Kidney capillary endothelial cell (primary cell): Measurements from ENCODE around the gene HCST.
"Not testable (repeated sequence)": the region's sequence is repeated elsewhere in the genome, so short reads cannot be mapped to it uniquely, and the experiment has no call there.

Experiments used
- DNase-seq: peaks from one replicate; pipeline ENCODE4 v3.0.0-alpha.2; 2018; ENCODE audit warnings: low spot score

HCST gene

DNA sequence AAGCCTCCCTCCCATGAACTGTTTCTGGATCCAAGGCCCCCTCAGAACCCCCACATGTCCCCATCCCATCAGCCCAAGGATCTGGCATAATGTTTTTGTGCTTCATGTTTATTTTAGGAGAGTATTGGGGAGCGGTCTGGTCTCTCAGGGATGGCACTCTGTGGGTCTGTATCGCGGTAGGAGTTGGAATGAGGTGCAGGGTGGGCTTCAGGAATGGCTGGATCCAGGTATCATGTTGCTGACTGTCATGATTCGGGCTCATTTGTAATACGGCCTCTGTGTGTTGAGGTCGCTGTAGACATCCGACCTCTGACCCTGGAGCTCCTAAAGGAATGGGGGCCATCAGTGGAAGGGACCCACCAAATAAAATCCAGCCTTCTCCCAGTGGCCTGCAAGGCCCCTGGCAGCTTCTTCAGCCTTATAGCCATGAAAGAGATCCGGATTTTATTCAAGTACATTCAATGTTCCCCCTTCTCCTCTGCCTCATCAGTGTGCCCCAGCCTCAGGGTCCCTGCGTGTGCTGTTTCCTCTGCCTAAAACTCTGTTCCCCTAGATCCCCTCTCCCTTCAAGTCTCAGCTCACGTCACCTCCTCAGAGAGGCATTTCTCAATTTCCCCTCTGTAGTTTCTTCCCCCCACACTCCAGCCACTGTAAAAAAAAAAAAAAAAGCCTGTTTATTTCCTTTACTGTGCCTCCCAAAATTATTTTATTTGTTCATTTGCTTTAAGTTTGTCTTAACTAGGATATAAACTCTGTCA lies 2.2 kb downstream of the HCST start:
- no peak for DNase-seq

DNA sequence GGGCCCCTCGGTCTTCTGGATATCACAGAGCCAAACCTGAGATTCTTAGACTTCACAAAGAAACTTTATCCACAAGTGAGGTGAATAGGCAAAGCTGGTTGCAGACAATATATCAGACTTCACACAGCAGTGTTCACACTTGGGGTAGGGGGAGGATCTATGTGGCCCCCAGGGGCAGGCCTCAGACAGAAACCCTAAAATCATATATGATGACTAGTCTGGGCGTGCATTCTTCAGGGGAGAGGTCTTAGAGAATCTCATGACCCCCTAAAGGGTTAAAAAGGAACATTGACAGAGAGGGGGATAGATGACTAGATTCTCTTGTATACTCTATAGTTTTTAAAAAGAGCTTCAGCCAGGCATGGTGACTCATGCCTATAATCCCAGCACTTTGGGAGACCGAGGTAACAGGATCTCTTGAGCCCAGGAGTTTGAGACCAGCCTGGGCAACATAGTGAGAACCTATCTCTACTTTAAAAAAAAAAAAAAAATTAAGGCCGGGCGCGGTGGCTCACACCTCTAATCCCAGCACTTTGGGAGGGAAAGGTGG lies 2.9 kb downstream of the HCST start:
- DNase-seq = no peak

DNA sequence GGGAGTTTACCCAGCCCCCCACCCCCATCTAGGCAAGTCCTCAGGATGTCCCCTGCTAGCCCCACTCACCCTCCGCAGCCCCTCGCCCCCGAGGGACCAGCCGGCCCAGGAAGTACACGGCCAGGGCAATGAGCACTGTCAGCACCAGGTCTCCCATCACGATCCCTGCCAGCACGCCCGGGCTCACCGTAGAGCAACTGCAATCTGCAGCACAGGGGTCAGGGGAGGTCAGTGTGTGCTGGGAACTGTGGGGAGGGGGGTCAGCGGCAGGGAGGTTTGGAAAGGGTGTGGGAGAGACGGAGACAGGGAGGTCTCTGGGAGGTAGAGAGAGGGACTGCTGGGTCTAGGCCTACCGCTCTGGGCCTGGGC lies 5.0 kb downstream of the HCST start:
- no peak for DNase-seq

DNA sequence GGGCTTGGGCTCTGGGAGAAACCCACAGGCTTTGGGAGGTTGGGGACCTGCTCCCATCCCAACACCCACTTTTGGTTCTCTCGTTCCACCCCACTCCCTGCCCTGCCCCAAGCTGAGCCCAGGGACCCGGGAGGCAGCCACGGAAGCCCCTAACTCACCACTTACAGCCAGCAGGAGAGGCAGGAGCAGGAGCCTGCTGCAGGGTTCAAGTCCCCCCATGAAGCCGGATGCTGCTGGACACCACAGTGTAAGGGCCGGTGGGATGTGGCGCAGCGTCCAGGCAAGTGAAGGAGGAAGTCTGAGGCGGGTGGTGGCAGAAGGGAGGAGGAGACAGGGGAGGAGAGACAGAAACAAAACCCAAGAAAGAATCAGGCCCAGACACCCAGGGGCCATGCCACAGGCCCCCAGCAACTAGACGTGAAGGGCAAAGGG lies 5.7 kb downstream of the HCST start, which contains the start of gene TYROBP:
Gene TYROBP, minus strand, starts transcription at position 286 of the 432 bp plus-strand sequence. Its CDS starts 67 bp downstream, at position 219.
- no peak for DNase-seq

DNA sequence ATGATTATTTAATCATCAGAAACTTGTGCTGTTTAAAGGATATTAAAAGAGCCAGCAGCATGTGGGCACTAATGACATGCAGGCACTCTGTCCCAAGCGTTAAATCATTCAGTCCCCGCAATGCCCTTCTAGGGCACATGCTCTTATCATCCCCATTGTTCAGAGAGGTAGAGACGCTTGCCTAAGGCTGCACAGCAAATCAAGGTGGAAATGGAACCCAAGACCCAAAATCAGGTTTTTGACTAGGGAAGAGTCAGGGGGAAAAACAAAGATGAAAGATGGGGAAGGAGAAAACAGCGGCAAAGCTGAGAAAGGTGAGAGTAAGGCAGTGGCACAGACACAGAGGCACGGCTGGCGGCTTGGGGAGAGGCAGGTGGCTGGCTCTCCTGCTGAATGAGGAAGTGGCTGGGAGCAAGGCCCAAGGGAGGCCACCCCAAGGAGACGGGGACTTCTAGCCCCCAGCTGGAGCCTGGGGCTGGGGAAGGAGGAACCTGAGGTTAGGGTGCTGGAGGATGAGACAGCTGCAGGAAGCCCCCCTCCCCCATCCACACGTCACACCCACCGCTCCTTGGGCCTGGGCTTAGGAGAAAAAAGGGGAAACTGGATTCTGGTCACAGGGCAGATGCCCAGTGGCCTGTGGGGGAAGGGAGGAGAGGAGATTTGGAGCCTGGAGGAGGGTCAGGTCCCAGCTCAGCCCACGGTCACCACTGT lies 6.8 kb downstream of the HCST start:
- DNase-seq = no peak

DNA sequence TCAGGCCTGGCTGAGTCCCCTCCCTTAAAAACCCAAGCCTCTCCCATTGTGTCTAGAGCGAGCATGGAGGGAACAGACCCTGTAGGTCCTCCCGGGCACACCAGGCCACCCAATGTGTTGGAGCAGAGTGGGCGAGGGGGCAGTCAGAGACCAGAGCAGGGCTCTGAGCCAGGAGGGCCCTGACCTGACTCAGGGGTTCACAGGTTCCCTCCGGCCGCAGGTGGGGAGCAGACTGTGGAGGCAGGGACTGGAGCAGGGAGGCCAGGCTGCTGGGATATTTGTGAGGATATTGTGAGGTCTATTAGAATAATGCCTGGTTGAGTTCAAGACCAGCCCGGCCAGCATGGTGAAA lies 7.3 kb downstream of the HCST start:
- no peak for DNase-seq

DNA sequence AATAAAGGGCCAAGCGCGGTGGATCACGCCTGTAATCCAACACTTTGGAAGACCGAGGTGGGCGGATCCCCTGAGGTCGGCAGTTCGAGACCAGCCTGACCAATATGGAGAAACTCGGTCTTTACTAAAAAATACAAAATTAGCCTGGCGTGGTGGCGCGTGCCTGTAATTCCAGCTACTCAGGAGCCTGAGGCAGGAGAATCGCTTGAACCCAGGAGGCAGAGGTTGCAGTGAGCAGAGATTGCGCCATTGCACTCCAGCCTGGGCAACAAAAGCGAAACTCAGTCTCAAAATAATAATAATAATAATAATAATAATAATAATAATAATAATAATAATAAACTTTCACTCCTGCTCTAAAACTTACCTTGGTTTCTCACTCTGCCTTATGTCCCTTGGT lies 8.0 kb downstream of the HCST start:
- not testable (repeated sequence) for DNase-seq

DNA sequence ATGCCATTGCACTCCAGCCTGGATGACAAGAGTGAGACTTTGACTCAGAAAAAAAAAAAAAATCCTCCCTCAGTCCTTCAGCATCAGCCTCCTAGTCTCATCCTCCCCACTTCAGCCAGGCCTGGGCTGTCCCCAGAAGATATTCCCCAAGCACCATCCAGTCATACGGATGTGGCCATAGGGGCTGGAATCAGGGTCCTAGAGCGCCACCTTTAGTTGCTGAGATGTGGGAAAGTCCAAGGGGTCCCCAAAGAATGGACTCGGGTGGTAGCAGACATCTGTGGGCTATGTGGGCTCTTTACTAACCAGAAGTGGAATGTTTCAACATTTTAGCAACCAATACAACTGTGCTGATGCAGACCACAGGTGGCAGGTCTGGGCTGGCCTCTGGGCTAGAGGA lies 8.8 kb downstream of the HCST start:
- no peak for DNase-seq

DNA sequence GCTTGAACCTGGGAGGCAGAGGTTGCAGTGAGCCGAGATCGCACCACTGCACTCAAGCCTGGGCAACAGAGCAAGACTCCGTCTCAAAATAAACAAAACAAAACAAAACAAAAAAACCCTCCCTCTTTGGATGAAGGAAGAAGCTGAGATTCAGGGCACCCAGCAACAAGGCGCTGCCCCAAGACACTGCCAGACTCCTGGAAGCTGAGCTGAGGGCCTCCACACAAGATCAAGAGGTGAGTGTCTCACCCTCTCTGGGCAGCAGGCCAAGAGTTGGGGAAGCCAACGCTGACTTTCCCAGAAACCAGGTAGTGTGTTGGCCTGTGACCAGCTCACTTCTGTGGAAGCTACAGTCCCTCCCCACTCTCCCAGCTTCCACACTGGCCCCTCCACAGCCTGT lies 9.5 kb downstream of the HCST start:
- DNase-seq = no peak

DNA sequence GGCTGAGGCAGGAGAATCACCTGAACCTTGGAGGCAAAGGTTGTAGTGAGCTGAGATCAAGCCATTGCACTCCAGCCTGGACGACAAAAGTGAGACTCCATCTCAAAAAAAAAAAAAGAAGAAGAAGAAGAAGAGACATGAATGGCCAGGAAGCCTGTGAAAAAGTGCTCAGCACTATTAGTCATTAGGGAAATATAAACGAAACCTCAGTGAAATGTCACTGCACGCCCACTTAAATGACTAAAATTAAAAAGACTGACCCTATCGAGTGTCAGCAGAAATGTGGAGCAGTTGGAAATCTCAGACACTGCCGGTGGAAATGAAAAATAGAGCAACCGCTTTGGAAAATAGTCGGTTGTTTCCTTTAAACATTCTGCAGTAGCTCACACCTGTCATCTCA lies 11.3 kb downstream of the HCST start:
- no peak for DNase-seq

DNA sequence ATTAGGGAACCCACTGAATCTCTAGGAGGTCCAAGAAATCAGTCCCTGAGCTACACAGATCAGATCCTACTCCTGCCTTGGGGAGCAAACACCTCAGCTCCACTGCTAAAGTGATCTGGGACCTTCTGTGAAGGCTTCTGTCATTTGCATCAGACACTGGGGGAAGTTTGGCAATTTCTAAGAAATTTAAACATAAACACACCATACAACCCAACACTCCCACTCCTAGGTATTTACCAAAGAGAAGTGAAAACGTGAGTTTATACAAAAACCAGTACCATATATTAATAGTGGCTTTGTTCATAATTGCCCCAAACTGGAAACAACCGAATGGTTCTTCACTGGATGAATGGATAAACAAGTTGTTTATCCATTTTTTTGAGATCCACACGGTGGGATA lies 13.1 kb downstream of the HCST start:
- DNase-seq = no peak

DNA sequence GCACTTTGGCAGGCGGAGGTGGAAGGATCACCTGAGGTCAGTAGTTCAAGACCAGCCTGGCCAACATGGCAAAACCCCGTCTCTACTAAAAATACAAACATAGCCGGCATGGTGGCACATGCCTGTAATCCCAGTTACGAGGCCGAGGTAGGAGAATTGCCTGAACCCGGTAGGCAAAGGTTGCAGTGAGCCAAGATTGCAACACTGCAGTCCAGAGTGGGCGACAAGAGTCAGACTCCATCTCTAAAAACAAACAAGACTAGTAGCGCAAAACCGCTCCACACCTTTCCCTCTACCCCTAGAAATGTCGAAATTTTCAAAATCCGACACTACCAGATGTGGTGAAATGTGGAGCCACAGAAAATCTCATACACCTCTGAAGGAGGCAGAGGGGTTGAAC lies 17.0 kb downstream of the HCST start:
- no peak for DNase-seq

DNA sequence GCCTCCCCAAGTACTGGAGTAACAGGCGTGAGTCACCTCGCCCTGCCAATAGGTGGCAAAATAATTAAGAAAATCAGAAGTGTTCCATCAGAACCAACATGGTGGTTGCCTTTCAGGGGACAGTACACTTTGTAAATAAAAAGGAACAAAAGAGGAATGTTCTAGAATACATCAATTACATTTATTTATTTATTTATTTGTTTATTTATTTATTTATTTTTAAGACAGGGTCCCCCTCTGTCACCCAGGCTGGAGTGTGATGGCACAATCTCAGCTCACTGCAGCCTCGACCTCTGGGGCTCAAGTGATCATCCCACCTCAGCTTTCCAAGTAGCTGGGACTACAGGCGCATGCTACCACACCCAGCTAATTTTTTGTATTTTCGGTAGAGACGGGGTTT lies 18.7 kb downstream of the HCST start:
- DNase-seq = no peak

DNA sequence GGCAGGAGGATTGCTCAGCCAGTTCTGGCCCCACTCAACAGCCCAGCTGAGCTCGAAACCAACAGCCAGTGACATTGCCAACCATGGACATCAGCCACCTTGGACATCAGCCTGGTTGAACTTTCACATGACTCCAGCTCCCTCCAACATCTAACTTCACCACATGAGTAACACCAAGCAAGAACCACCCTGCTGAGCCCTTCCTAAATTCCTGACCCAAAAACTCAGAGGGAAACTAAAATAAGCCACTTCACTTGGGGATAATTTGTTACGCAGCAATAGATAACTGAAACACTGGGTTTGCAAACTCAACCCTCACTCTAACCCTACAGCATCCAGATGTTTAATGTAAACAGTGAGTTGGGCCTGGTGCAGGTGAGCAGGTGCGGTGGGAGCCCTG lies 23.2 kb downstream of the HCST start:
- no peak for DNase-seq

DNA sequence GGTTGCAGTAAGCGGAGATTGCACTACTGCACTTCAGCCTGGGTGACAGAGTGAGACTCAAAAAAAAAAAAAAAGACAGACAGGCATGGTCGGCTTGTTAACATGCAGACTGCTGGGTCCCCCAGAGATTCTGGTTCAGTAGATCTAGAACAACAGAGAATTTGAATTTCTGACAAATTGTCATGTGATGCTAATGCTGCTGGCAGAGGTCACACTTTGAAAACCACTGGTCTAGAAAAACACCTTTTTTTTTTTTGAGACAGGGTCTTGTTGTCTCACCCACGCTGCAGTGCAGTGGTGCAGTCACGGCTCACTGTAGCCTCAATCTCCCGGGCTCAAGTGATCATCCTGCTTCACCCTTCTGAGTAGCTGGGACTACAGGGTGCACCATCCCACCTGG lies 26.2 kb downstream of the HCST start:
- DNase-seq = no peak

DNA sequence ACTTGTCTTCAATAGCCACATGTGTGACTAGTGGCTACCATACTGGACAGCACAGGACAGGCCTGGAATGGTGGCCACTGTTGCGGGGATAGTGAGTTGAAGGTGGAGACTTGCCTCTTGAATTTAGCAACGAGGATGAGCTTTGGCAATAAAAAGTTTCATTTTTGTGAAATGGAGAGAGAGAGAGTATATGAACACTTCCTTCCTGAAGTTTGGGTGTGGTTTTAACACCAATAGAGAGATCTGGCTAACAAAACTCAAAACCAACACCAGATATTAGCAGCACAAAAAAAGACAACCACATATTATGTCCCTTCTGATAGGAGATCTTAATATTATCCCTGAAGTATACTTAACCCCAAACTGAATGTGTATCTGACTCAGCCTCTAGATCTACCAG lies 27.5 kb downstream of the HCST start:
- no peak for DNase-seq

DNA sequence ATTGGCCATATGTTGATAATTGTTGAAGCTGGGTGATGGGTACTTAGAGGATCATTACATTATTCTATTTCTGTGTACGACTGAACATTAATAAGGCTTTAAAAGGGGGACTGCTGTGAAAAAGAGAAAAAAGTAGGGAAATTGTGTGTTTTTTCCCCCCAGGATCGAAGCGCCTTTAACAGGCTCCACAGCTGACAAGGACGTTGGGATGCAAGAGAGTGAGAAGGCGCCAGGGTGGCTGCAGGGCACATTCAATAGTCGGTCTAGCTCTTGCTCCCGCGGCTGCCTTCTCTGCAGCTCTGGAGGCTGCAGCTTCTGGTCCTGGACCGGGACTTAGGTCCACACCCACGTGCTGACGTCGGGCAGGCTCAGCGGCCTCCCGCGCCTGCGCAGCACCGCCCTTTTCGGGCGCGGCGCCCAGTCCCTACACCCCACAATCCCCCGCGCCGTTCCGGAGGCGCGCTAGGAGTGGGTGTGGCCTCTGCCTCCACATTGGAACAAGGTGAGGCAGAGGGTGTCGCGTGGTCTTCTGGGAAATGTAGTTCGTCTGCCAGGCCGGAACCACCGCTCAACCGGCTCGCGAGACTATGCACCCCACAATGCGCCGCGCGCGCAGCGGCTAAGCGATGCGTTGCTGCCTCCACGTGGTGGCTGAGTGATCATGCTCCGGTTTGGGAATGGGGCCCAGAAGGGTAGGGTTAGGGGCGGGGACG lies 29.0 kb downstream of the HCST start:
- DNase-seq = peak; percentile 100

DNA sequence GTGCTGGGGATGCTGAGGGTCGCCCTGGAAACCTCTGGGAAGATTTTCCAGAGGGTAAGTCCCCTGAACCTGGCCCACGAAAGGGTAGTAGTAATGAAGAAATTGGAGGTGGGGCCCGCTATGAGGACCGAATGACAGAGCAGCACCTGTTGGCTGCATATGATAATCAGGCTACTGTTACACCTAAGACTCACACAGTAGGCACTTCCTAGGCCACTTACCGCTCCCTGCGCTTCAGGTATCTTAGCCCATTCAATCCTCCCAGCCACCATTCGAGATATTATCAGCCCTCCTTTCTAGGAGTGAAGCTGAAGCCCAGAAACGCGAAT lies 29.5 kb downstream of the HCST start:
- DNase-seq = no peak

DNA sequence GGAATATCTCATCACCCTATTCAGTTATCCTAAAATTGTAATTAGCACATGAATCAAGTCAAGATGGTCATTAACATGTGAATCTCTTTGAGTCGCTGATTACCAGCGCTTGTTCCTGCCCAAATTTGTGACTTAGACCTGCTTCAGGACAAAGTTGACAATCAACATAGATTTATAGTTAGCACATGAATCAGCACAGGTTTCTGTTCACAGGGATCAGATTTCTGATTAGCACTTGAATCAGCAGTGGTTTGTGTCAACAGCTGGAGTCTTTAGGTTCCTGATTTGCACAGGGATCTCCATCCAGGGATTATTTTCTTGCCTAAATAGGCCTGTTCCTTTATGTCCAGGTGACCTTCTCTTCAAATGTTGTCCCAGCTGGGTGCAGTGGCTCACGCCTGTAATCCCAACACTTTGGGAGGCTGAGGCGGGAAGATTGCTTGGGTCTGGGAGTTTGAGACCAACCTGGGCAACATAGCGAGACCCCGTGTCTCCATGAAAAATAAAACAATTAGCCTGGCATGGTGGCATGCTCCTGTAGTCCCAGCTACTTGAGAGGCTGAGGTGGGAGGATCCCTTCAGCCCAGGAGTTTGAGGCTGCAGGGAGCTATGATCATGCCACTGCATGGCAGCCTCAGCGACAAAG lies 30.1 kb downstream of the HCST start:
- DNase-seq = no peak

DNA sequence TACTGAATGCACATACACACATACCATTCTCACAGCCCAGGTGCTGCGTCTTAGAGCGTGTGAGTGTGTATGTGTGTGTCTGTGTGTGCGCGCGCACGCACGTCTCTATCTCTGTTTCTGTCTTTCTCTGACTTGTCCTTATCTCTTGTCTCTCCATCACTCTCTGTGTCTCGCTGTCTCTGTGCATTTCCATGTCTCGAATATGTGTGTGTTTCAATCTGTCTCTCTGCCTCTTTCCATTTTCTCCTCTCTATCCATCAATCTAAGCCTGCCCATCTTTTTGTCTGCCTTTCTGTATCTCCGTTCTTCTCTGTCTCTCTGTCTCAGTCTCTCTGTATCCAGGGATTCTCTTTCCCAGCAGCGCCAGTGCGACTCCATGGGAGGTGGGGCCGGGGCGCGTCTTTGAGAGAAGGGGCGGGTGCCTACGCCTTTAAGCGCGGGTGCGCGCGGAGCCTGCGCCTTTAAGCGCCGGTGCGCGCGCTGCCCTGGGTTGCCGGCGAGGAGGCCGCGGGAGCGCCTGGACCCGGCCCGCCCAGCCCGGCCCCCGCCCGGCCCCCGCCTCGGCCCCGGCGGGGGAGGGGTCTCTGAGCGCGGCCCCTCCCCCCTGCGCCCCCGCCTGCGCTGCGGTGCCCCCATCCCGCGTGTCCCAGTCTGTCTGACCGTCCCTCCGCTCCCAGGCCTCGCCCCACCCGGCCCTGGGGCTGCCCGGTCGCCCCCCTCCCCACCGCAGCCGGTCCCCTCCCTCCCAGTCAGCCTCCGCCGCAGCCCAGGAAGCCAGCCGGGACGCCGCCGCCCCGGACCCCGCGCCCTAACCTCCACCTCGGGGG lies 33.8 kb downstream of the HCST start, which contains the start of gene LRFN3:
Gene LRFN3, plus strand, starts transcription at position 464 of the 827 bp plus-strand sequence. CDS start 3,052 bp downstream, outside the sequence.
- DNase-seq = no peak

DNA sequence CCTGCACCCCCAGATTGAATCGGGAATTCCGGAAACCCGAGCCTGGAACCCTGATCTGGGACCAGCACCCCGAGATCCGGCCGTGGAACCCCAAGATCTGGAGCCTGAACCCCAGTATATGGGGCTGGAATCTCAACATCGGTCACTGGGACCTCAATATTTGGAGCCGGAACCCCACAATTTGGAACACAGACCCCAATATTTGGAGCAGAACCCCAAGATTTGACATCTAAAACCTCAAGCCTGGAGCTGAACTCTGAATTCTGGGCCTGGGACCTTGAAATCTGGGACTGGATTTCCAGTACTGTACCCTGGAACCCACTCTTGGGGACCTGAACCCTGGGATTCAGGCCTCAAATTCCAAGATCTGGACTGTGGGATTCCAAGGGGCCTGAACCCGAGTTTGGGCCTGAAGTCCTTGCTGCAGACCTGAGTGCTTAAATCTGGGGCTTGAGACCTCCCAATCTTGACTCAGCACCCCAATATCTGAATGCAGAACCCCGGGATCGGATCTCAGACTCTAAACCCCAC lies 34.5 kb downstream of the HCST start:
- no peak for DNase-seq
